Measurements from ENCODE around the gene ZNF521. TPM values are rescaled to one million over a fixed set of nuclear protein-coding genes. Genes with fewer than 3 reads are reported as not detected.

ZNF521 gene
- total RNA-seq, 1 donor from 2014 or later, result 85.8 TPM

- DNase-seq, result no peak
These were observed 101.5 kb downstream of the ZNF521 start for GRCh38 chr18:25250474-25250851.

GRCh38 chr18:25248755-25249154 lies 103.2 kb downstream of the ZNF521 start:
- DNase-seq, result no peak

GRCh38 chr18:25247725-25248124 lies 104.2 kb downstream of the ZNF521 start:
- DNase-seq, result no peak

GRCh38 chr18:25244924-25245698 lies 106.9 kb downstream of the ZNF521 start:
- DNase-seq, result no peak

GRCh38 chr18:25244170-25244569 lies 107.8 kb downstream of the ZNF521 start:
- no peak for DNase-seq

GRCh38 chr18:25243754-25244153 lies 108.2 kb downstream of the ZNF521 start:
- no peak for DNase-seq

- no peak for DNase-seq
These were observed 108.7 kb downstream of the ZNF521 start for GRCh38 chr18:25243257-25243656.

GRCh38 chr18:25240420-25240770 lies 111.6 kb downstream of the ZNF521 start:
- no peak for DNase-seq

- peak; percentile 24 for DNase-seq
These were observed 112.2 kb downstream of the ZNF521 start for GRCh38 chr18:25239581-25240419.

- no peak for DNase-seq
These were observed 112.8 kb downstream of the ZNF521 start for GRCh38 chr18:25239151-25239550.

GRCh38 chr18:25237571-25238267 lies 114.2 kb downstream of the ZNF521 start:
- DNase-seq, result no peak

GRCh38 chr18:25236736-25237135 lies 115.2 kb downstream of the ZNF521 start:
- DNase-seq, result no peak

- DNase-seq, result no peak
These were observed 116.4 kb downstream of the ZNF521 start for GRCh38 chr18:25235401-25236042.

- DNase-seq, result no peak
These were observed 117.1 kb downstream of the ZNF521 start for GRCh38 chr18:25234740-25235345.

GRCh38 chr18:25234322-25234639 lies 117.7 kb downstream of the ZNF521 start:
- no peak for DNase-seq

- peak; percentile 66 for DNase-seq
These were observed 118.2 kb downstream of the ZNF521 start for GRCh38 chr18:25233528-25234321.

- no peak for DNase-seq
These were observed 120.7 kb downstream of the ZNF521 start for GRCh38 chr18:25231327-25231691.

GRCh38 chr18:25230658-25231326 lies 121.2 kb downstream of the ZNF521 start:
- peak; percentile 96 for DNase-seq

GRCh38 chr18:25229920-25230319 lies 122.0 kb downstream of the ZNF521 start:
- DNase-seq, result no peak

- peak; percentile 71 for DNase-seq
These were observed 122.9 kb downstream of the ZNF521 start for GRCh38 chr18:25229081-25229480.

- no peak for DNase-seq
These were observed 123.6 kb downstream of the ZNF521 start for GRCh38 chr18:25228410-25228809.

Data from tongue (tissue), 2 donors.